NCI-H1105 (cell line): ENCODE data around the gene DMBX1.

Experiments used
- DNase-seq: peaks from one replicate; lab custom pipeline; 2025; lab: John Stamatoyannopoulos, UW

Gene DMBX1

DNA sequence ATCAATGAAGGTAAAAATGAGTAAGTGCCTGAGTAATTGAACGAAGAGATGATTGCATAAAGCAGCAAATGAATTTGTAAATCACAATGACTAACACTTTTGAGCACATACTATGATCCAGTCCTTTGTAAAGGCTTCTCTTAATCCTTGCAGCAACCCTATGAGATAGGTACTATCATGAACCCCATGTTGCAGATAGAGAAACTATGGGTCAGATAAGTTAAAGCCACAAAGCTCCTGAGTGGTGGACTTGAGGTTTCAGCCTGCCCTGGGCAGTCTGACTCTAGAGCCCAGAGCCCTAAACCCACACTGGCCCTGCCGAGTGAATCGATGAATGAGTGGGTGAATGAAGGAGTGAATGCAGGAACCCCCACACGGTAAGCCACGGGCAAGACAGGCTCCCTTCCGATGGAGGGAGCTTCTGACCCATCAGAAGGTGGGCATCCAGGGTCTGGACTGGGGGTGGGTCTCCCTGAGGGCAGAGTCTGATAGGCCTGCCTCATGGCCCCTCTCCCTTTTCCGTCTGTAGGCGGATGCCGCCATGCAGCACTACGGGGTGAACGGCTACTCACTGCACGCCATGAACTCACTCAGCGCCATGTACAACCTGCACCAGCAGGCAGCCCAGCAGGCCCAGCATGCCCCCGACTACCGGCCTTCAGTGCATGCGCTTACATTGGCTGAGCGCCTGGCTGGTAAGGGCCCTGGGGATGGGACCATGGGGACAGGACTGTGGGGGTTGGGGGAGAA, 17.0 kb downstream of the DMBX1 start:
- DNase-seq: no peak

DNA sequence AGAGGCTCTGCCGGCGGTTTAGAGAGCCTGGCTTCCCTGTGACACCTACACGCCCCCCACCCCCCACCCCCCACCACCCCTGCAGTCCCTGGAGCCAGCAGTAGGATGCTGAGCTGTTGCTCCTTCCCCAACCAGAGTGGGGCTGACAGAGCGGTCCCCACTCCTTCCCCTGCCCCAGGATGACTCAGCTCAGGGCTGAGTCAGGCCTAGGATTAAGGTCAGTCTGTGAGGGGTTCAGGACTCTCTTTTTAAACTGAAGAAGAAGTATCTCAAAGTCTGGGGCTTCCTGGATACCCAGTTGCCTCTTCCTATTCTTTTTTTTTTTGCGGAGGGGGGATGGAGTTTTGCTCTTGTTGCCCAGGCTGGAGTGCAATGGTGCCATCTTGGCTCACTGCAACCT, 19.1 kb downstream of the DMBX1 start:
- DNase-seq: no peak

DNA sequence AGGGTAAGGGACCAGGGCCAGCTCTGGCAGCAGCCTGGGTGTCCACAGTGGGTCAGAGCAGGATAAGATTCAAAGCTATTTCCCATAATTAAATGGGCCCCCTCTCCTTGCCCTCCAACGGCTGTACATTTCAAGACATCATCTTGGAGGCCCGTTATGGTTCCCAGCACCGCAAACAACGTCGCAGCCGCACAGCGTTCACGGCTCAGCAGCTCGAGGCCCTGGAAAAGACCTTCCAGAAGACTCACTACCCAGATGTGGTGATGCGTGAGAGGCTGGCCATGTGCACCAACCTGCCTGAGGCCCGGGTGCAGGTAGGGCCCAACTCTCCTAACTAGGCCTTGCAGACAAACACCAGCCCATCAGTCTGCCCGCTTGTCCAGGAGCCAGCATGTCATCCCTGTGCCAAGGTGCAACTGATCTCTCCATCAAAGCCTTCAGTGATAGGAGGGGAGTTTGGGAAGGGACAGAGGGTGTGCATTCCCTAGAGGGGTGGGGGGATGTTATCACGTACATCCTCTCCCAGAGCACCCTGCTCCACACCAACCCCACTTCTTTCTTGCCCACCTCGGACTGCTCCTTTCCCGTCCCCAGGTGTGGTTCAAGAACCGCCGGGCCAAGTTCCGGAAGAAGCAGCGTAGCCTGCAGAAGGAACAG, 20.8 kb downstream of the DMBX1 start:
- DNase-seq: no peak

DNA sequence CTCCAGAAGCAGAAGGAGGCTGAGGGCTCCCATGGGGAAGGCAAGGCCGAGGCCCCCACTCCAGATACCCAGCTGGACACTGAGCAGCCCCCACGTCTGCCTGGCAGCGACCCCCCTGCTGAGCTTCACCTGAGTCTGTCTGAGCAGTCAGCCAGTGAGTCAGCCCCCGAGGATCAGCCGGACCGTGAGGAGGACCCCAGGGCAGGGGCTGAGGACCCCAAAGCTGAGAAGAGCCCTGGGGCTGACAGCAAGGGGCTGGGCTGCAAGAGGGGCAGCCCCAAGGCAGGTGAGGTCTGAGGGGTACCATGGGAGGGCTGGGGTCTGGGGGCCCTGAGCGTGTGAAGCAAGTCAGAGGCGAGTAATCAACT, 21.3 kb downstream of the DMBX1 start:
- DNase-seq: no peak

DNA sequence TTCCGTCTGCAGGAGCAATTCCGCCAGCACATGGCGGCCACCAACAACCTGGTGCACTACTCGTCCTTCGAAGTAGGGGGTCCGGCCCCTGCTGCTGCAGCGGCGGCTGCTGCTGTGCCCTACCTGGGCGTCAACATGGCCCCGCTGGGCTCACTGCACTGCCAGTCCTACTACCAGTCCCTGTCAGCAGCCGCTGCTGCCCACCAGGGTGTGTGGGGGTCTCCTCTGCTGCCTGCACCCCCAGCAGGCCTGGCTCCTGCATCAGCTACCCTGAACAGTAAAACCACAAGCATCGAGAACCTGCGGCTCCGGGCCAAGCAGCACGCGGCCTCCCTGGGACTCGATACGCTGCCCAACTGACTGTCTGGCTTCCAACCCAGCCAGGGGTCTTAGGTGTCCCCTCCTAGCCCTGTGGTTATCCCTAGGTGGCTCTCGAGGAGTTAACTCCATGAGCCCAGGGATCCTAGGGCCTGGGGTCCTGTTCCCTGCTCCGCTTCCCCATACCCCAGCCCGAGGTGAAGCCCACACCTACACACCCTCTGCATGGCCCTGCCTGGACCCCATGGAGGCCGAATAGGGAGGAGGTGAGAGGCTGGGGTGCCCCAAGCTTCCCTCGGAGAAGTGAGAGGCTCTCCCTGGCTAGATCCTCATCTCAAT, 22.6 kb downstream of the DMBX1 start:
- DNase-seq: no peak

DNA sequence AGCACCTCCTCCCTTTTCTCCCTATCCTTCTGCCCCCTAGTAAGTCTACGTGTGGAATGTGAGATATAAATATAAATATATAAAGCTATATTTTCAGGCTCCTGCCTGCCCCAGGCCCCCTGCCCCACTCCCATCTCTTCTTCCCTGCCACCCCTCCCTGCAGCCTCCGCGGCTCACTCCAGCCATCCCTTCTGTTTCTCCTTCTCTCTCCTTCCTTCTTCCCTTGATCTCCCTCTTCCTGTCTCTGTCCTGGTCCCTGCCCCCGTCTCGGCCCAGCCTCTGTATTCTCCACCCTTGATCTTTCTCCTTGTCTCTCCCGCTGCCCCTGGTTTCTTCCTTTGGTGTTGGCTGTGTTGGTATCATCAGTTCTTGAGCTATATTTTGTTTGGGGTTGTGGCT, 23.2 kb downstream of the DMBX1 start:
- DNase-seq: no peak

DNA sequence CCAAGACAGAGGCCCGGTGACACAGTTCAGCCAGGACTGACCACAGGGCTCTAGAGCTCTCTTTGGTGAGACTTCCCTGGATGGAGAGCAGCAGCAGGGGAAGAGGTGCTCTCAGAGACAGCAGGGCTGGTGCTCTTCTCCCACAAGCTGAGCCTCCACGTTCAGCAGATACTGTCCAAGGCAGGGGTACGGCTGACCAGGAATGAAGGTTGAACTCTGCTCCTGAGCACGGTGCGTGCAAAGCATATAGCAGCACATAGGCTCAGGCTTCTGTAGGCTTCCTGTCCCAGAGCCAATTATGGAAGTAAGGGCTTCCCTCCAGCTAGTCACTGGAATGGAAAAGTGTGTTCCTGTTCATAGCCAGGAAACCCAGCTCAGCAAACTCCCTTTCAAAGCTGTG, 23.9 kb downstream of the DMBX1 start:
- no peak for DNase-seq

DNA sequence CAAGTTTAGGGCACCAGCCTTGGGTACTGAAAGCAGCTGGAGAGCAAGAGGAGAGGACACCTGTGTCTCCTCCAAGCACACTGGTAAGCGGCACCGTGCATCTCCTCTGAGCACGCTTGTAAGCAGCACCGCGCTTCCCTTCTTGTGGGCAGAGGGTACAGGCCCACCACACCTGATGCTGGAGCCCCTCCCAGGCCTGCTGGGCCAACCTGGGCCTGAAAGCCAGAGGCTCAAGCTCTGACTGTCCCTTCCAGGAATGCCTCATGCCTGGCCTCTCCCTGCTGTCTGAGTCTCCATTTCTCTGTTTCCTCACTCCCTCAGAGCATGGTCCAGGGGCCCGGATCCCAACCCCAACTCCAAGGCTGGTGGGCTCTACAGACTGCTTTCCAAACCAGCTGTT, 25.9 kb downstream of the DMBX1 start:
- no peak for DNase-seq

DNA sequence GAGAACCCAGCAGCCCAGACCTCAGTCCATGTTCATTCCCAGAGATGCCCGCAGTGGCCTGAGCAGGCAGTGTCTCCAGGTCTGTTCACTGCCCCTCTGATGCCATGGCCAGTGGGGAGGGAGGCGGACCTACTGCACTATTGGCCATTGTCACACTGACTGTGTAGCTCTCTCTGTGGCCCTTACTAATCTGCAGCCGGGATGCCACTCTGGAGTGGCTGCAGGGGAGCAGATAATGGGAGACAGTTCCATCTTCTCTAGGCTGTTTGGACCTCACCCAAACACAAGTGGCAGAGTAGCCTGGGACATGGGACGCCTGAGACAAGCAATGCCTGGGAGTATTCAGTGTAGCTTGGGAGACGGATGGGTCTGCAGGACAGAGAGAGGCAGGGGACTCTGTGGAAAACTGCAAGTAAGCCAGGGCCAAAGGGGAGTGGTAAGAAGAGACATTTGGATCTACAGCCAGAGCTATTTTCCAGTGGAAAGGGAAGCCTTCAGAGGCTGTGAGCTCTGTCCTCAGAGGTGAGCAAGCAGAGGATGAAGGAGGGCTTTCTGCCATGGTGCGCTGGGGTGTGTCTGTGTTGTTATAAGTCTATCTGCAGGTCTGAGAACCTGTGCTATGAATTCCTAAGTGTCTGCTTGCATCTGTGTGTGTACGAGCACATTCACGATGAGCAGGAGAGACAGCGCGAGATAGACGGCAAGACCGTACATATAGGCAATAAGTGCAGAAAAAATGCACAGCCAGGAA, 26.7 kb downstream of the DMBX1 start:
- DNase-seq: no peak

DNA sequence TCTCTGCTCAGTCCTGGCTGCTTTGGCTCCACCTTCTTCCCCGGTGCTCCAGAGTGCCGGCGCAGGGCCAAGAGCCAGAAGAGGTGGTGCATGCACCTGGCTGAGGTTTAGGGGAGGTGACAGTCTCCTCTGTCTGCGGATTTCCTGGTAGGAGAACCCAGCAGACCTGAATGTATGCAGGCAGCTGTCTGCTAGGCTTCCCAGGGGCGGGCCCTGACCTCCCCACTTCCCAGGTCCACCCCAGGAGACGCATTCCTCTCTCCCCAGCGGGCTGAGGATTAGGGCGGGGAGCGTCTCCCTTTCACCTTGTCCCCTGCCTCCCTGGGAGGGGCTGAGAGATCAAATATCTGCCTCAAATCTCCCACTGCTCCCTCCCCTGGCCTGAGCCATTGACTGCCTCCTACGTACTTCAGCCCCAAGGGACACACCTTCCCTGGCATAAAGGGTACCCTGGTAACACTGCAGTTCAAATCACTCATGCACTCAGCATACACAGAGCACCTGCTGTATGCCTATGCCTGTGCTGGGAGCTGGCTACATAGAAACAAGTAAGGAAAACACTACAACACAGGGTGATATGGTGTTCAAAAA, 27.5 kb downstream of the DMBX1 start:
- DNase-seq: peak; percentile 92

DNA sequence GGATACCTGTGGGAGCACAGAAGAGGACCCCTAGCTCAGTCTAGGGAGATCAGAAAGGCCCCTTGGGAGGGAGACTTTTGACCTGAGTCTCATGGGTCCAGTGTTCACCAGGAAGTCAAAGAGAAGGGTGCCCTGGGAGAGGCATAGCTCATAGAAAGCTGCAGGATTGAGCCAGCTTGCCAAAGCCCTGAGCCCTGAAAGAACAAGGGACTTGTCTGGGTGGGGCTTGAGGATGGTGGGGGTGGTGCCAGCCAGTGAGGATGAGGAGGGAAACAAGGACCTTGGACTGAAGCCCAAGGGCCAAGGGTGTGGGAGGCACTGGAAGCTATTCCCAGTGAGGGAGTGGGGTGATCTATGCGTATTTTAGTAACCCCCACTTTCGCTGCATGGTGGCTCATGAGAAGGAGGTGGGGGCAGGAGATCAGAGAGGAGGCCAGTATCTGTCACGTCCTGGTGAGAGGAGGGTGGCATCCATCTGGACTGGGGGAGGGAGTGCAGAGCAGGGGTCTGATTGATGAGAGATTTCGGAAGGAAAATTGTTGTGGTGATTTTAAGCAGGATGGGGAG, 28.4 kb downstream of the DMBX1 start:
- no peak for DNase-seq

DNA sequence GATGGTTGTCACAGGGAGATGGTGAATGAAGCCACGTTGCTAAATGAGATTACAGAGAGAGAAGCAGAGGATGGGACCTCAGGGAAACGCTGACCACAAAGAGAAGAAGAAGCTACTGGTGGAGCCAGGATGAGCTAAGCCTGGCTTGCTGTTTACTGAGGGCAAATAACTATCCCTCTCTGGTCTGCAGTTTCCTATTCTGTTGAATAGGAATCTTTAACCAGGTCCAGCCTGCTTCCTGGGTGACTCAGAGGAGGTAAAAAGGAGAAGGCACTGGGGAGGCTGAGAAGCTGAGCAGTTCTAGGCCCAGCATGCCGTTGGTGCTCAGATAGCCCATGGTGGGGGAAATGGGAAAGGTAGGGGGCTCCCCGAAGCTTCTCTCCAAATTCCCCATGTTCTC, 29.6 kb downstream of the DMBX1 start:
- DNase-seq: no peak

DNA sequence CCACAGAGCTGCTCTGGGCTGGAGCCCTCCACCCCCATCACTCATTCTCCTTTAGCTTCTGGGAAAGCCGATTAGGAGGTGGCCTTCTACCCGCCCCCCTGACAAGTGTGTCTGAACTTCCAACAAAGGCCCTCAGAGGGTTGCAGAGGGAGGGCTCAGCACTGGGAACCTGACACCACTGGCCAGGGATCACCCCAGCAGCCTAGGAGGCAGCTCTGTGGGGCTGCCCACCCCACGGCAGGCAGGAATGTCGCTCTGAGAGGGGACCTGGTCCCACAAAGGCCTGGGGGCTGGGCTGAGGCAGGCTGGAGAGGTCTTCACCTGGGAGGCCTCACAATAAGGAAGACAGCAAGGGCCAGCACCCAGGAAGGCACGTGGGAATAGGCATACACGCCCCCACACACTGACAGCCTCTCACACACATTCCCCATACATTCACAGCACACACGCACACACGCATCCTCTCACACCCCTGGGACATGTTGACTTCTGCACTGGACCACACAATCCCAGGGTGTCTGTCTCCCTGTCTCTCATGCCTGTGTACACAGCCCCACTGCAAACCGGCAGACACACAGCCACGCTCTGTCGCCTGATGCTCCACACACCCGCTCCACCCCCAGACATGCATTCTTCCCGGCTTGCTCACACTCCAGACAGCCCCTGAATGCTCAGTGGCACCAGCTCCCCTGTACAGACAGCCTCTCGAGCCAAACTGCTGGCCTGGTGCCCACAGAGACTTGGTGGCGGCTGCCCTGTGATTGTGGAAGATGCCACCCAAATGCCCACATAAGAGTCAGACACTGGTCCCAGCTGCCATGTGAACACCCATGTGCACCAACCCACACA, 30.7 kb downstream of the DMBX1 start:
- peak; percentile 73 for DNase-seq

DNA sequence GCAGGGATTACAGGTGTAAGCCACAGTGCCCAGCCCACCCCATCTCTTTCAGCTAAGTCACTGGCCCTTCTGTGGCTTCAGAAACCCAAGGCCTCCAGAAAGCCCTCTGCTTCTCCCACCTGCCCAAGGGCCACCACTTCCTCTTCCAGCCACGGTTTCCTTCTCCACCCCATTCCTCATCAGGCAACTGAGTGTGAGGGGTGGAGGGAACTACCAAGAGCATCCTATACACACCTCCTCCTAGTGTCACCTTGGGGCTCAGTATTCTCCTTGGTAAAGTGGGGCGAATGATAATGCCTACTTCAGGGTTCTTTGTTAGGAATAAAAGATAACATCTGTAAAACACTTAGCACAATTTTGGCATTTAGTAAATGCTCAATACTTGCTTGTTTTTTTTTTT, 31.8 kb downstream of the DMBX1 start:
- no peak for DNase-seq

DNA sequence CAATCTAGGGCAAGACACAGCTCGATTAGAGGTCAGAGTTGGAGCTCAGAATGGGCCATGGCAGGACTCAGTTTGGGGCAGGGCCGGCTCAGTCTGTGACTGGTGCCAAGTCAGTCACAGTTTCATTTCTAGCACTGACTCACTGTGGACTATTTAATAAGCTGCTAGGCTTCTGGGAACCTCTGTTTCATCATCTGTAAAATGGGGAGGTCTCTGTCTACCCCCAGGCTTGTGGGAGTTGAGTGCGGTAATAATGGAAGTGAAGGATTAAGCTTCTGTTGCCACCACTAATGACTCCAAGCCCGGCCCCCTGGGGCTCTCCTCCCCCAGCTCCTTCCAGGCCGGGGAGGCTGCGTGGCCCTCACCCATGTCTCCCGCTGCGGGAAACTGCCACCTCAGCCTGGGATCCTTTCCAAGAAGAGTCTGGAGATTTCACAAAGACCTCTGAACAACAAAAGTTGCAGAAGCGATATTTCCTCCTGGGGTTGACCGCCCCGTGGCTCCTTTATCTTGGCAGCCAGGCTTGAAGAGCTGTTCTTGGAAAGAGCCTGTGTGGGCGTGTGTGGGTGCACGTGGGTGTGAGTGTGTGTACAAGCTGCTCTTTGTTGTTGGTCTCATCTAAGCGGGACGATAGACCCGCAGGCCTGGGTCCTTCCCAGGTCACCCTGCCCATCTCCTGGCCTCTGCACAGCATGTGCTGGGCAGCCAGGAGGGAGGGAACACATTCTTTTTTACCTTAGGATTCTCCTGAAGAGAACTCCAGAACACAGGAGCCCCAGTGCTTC, 32.7 kb downstream of the DMBX1 start:
- no peak for DNase-seq

DNA sequence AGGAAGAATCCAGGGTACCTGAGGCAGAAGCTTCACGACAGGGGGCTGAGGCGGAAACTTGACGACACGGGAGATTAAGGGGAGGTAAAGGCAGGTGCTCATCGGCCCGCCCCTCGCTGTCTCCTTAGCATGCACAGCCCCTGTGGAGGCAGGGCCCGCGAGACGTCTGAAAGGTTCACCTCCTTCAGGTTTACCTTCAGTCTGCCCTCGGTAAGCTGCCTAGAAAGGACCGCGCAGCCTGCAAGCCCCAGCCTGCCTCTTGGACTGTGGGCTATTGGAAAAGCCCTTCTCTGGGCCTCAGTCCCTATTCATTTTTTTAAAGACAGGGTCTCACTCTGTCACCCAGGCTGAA, 33.3 kb downstream of the DMBX1 start:
- no peak for DNase-seq

DNA sequence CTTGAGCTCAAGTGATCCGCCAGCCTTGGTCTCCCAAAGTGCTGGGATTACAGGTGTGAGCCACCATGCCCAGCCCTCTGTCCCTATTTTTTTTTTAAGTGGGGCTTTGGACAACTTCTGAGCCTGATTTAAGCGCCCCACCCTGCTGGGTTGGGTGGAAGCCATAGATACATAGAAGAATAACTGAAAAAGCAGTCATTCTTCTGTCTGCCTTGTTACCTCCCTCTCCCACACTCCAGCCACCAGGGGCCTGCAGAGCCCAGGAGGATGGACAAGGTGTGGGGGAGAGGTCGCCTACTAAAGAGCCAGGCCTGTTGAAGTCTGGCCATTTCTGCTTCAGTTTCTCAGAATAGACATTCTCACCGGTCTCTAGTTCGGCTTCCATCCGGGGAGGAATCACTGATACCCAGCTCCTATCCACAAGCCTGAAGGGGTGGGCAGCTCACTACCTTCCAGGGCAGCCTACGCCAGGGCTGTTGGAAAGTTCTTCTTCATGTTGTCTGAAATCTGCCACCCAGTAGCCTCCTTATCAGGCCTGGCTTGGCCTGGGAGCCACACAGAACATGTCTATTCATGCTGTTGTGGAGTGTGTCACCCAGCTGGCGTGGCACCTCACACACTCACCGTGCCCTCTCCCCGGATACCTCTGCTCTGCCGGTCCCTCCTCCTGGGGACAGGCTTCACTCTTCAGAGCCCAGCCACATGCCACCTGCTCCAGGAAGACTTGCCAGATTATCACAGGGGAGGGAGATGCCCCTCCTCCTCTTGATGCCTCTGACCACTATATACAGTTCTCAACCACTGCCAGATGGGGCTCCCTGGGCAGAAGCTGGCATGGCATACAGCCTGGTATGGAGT, 34.1 kb downstream of the DMBX1 start:
- DNase-seq: no peak

DNA sequence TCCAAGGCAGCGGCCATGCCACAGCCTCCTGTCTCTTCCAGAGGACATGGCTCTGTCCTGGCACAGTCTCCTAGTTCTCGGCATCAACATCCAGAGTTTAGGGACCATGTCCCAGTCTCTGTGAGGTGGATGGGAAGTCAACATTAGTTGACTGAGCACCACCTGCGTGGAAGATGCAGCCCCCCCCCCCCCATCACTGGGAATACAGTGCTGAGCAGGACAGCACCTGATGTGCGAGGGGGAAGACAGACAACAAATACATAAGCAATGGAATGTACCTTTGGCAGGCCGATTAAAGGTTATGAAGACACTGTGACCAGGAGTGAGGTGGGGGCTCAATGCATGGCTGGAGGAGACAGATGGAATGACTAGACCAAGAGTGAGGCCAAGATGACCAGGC, 35.2 kb downstream of the DMBX1 start:
- DNase-seq: no peak

DNA sequence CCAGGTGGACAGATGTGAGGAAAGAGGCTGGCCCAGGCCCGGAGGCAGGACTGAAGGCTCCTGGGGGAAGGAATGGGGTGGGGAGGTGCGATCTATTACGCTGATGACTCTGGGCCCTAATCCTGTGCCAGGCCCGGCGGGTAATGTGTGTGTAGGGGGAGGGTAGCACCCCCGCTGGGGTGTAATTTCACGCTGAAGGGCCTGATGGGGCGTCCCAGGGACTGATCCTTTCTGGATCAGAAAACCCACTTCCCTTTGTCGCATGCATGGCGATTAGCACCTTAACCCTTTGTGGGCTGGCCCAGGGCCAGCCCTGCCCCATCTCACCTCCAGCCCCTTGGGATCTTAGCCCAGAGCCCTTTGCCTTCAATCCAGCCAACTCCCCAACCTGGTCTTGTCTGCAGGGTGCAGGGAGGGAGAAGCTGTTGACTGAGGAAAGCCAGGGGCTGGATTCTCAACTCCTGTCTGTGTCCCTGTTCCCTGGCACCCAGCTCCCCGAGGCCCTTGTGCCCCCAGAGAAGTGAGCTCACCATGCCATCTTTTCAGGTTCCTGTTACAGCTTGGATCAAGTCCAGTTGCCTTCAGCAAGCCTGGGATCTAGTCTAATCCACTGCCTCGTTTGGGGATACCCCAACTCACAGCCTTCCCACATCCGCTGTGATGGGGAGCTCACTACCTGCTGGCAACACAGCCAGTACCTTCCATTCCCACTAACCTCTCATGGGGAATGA, 35.8 kb downstream of the DMBX1 start:
- no peak for DNase-seq
